ENCODE data around the gene TFEB. TPM values are rescaled to one million over a fixed set of nuclear protein-coding genes. Genes with fewer than 3 reads are reported as not detected.

Gene TFEB
- total RNA-seq, 1 donor from 2014 or later, result 0.13 TPM

DNA sequence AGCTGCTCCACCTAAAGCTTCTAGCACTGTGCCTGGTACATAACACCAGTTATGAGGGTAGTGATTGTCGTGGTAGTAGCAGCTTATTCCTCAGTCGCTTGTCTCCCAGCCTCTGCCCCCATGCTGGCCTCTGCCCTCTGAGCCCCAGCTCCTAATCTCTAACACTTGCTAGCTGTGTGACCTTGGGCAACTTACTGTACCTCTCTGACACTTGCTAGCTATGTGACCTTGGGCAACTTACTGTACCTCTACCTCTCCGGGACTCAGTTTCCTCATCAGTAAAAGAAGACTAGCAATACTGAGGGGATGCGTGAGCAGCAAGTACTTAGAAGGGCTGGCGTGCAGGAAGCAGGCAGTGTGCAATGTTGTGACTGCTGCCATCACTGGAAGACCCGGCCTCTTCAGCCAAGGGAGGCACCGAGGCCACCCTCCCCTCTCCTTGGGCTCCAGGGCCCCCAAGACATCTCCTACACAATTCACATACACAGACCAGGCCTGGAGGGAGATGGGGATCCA lies 87.3 kb downstream of the TFEB start:
- Histone ChIP-seq H3K27ac (no peak overlapping the region), H4K20me1 (ENCODE audit: low read depth) (peaks cover 34% of the 10 kb centered on the region), H3F3A (ENCODE audit: low read depth) (peaks cover 21% of the 10 kb centered on the region), H3K4me3 (no peak overlapping the region), H3K36me3 (no peaks in the 10 kb centered on the region), H3K4me1 (peaks cover 27% of the 10 kb centered on the region), H3K9ac (no peak overlapping the region), H2AFZ (replicated peaks) (no peak overlapping the region), H3K79me2 (ENCODE audit: low read depth) (no peaks in the 10 kb centered on the region), H3K4me2 (no peak overlapping the region), H3K9me3 (ENCODE audit: low read depth) (no peaks in the 10 kb centered on the region), H3K27me3 (no peaks in the 10 kb centered on the region)
- DNase-seq (ENCODE audit: low spot score), result no peak
- Mint-ChIP-seq H3K27ac (no peak overlapping the region), H3K27me3 (ENCODE audit: insufficient read depth, low read depth) (peaks cover 13% of the 10 kb centered on the region), H3K9me3 (no peaks in the 10 kb centered on the region), H3K4me1 (peaks cover 34% of the 10 kb centered on the region), H3K36me3 (peaks cover 29% of the 10 kb centered on the region), H3K4me3 (no peak overlapping the region)
- TF ChIP-seq EZH2 (IDR thresholded peaks at IDR 0.05) (no peak), EZH2phosphoT487 (IDR thresholded peaks at IDR 0.05) (no peak)
- TF ChIP-seq, protein P1, sequence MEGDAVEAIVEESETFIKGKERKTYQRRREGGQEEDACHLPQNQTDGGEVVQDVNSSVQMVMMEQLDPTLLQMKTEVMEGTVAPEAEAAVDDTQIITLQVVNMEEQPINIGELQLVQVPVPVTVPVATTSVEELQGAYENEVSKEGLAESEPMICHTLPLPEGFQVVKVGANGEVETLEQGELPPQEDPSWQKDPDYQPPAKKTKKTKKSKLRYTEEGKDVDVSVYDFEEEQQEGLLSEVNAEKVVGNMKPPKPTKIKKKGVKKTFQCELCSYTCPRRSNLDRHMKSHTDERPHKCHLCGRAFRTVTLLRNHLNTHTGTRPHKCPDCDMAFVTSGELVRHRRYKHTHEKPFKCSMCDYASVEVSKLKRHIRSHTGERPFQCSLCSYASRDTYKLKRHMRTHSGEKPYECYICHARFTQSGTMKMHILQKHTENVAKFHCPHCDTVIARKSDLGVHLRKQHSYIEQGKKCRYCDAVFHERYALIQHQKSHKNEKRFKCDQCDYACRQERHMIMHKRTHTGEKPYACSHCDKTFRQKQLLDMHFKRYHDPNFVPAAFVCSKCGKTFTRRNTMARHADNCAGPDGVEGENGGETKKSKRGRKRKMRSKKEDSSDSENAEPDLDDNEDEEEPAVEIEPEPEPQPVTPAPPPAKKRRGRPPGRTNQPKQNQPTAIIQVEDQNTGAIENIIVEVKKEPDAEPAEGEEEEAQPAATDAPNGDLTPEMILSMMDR (IDR thresholded peaks at IDR 0.05), result no peak

DNA sequence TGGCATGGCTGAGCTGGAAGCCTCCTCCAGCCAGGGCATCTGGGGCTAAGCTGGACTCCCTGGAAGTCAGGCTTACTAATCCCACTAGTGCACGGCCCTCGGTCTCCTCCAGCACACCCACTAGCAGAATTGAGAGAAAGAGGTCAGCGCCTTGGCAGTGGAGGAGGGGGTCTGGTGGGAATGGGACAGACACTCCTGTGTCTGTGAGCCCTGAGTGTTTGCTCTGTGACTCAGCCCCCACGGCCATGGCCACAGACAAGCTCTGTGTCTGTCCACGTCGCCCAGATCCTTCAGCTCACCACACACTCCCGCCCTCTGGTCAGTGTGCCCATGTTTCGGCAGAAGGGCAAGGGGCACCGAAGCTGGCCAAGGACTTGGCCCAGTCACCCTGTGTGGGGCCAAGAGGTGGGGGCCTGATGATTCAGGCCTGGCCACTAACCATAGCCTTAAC lies 88.3 kb downstream of the TFEB start:
- peaks cover 33% of the 10 kb centered on the region for H3K36me3 Mint-ChIP-seq
- Histone ChIP-seq H3K27me3 (no peaks in the 10 kb centered on the region), H3K4me2 (no peak overlapping the region), H3K36me3 (no peaks in the 10 kb centered on the region), H3K79me2 (ENCODE audit: low read depth) (no peaks in the 10 kb centered on the region), H3K4me1 (peaks cover 34% of the 10 kb centered on the region), H3K9ac (no peak overlapping the region), H3F3A (ENCODE audit: low read depth) (peaks cover 21% of the 10 kb centered on the region), H4K20me1 (ENCODE audit: low read depth) (peaks cover 45% of the 10 kb centered on the region), H3K9me3 (ENCODE audit: low read depth) (no peaks in the 10 kb centered on the region), H3K4me3 (no peak overlapping the region), H2AFZ (replicated peaks) (no peak overlapping the region), H3K27ac (no peak overlapping the region)
- no peaks in the 10 kb centered on the region for H3K9me3 Mint-ChIP-seq
- H3K27me3 Mint-ChIP-seq (ENCODE audit: insufficient read depth, low read depth), result peaks cover 11% of the 10 kb centered on the region
- H3K4me1 Mint-ChIP-seq, result peaks cover 42% of the 10 kb centered on the region
- H3K27ac Mint-ChIP-seq, result no peak overlapping the region
- no peak overlapping the region for H3K4me3 Mint-ChIP-seq
- TF ChIP-seq EZH2phosphoT487 (IDR thresholded peaks at IDR 0.05) (no peak), EZH2 (IDR thresholded peaks at IDR 0.05) (no peak)
- TF ChIP-seq, protein P1 (IDR thresholded peaks at IDR 0.05), result no peak
- DNase-seq (ENCODE audit: low spot score), result no peak

DNA sequence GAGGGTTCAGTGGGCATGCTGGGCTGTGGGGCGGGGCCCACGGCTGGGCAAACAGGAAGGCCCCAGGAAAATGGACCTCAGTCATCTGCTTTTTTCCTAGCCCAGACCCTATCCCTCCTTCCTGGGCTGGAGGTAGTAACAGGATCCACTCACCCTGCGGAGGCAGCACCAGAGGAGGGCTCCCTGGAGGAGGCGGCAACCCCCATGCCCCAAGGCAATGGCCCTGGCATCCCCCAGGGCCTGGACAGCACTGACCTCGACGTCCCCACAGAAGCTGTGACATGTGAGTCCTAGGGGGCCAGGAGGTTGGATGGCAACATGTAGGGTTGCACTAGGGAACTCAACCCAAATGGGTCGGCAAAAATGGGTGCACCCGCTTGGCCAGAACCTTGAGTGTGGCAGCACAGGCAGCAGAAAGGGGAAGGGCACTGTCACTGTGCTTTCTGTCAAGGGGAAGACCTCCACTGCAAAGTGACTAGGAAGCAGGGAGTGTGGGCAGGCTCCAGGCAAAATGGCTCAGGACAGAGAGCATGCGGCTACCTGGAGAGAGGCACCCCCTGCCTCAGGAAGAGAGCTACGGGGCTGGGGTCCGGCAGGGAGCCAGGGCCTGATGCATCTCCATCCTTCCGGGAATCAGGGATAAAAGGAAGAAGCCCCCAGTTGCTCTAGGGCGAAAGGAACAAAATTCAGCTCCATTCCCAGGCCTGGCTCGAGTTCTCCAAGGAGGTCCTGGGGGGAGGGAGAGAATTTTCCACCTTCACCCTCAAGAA lies 89.2 kb downstream of the TFEB start:
- no peak overlapping the region for H3K27ac ChIP-seq
- peaks cover 2% of the 10 kb centered on the region for H3K27me3 ChIP-seq
- peak overlapping the region; percentile 75 for H3K4me2 ChIP-seq
- H3K9ac ChIP-seq, result no peak overlapping the region
- DNase-seq (ENCODE audit: low spot score), result no peak
- no peak for TF ChIP-seq EZH2phosphoT487 (IDR thresholded peaks at IDR 0.05)
- no peak overlapping the region for H3K4me3 ChIP-seq
- peaks cover 4% of the 10 kb centered on the region for H3K79me2 ChIP-seq (ENCODE audit: low read depth)
- H2AFZ ChIP-seq (replicated peaks), result no peak overlapping the region
- peaks cover 47% of the 10 kb centered on the region for H3K4me1 Mint-ChIP-seq
- H3K9me3 Mint-ChIP-seq, result no peaks in the 10 kb centered on the region
- peaks cover 13% of the 10 kb centered on the region for H3K27me3 Mint-ChIP-seq (ENCODE audit: insufficient read depth, low read depth)
- H3K36me3 ChIP-seq, result no peaks in the 10 kb centered on the region
- no peaks in the 10 kb centered on the region for H3K9me3 ChIP-seq (ENCODE audit: low read depth)
- H3K4me3 Mint-ChIP-seq, result no peak overlapping the region
- no peak overlapping the region for H3K27ac Mint-ChIP-seq
- peaks cover 51% of the 10 kb centered on the region for H4K20me1 ChIP-seq (ENCODE audit: low read depth)
- H3F3A ChIP-seq (ENCODE audit: low read depth), result peaks cover 21% of the 10 kb centered on the region
- H3K4me1 ChIP-seq, result peaks cover 34% of the 10 kb centered on the region
- peaks cover 33% of the 10 kb centered on the region for H3K36me3 Mint-ChIP-seq
